Fibroblast of upper back skin (primary cell): ENCODE data around the gene ZDHHC14.
"Not testable (repeated sequence)": the region's sequence is repeated elsewhere in the genome, so short reads cannot be mapped to it uniquely, and the experiment has no call there.

Experiments
- DNase-seq: peaks from one replicate; pipeline ENCODE4 v3.0.0-alpha.2; 2013

ZDHHC14 gene

GRCh38 chr6:157555455-157556143 is 174.6 kb downstream of the ZDHHC14 start:
- DNase-seq: no peak

- no peak for DNase-seq
These were observed 175.2 kb downstream of the ZDHHC14 start for GRCh38 chr6:157556144-157556645.

GRCh38 chr6:157556671-157557430 is 175.9 kb downstream of the ZDHHC14 start:
- no peak for DNase-seq

- no peak for DNase-seq
These were observed 176.6 kb downstream of the ZDHHC14 start for GRCh38 chr6:157557559-157557958.

- DNase-seq: no peak
These were observed 177.1 kb downstream of the ZDHHC14 start for GRCh38 chr6:157558049-157558448.

GRCh38 chr6:157558487-157559200 is 177.7 kb downstream of the ZDHHC14 start:
- no peak for DNase-seq

- DNase-seq: no peak
These were observed 178.3 kb downstream of the ZDHHC14 start for GRCh38 chr6:157559201-157559756.

- DNase-seq: not testable (repeated sequence)
These were observed 179.1 kb downstream of the ZDHHC14 start for GRCh38 chr6:157560063-157560462.

GRCh38 chr6:157560691-157561413 is 179.9 kb downstream of the ZDHHC14 start:
- no peak for DNase-seq

GRCh38 chr6:157561414-157561790 is 180.4 kb downstream of the ZDHHC14 start:
- no peak for DNase-seq

- no peak for DNase-seq
These were observed 181.2 kb downstream of the ZDHHC14 start for GRCh38 chr6:157561929-157562810.

- no peak for DNase-seq
These were observed 182.0 kb downstream of the ZDHHC14 start for GRCh38 chr6:157562997-157563396.

GRCh38 chr6:157563611-157564284 is 182.8 kb downstream of the ZDHHC14 start:
- peak; percentile 25 for DNase-seq

- DNase-seq: no peak
These were observed 187.7 kb downstream of the ZDHHC14 start for GRCh38 chr6:157568702-157569101.

GRCh38 chr6:157569543-157569942 is 188.6 kb downstream of the ZDHHC14 start:
- DNase-seq: no peak

GRCh38 chr6:157570104-157570503 is 189.1 kb downstream of the ZDHHC14 start:
- DNase-seq: no peak

- no peak for DNase-seq
These were observed 189.8 kb downstream of the ZDHHC14 start for GRCh38 chr6:157570752-157571151.

GRCh38 chr6:157571269-157571668 is 190.3 kb downstream of the ZDHHC14 start:
- DNase-seq: no peak

- DNase-seq: no peak
These were observed 191.0 kb downstream of the ZDHHC14 start for GRCh38 chr6:157571950-157572349.

GRCh38 chr6:157574851-157575424 is 193.9 kb downstream of the ZDHHC14 start:
- no peak for DNase-seq
